ENCODE results near the gene SNX18.
A peak's percentile ranks its signal among the peaks of the same experiment; 100 is the strongest.

Gene SNX18

DNA sequence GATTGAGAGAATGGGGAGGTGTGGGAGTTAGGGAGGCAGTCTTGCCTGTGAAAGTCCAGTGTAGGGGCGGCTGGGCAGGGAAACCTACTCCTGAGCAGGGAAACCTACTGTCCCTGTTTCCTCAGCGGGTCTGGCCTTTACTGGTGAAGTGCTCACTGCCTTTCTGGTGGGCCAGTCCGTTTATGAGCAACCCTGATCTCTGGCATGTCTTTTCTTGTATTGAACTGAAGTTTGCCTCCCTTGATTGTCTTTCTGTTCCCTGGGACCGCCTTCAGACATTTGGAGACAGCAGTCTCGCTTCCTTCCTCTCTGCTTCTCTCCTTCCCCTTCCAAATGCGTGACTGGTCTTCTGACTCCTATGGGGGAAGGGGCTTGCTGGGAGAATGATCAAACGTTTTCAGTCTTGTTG, 2.9 kb downstream of the SNX18 start:
- Histone ChIP-seq H3K36me3 (ENCODE audit: insufficient read depth, low read length) (no peaks in the 10 kb centered on the region), H3K9ac (ENCODE audit: low read depth, low read length) (peak overlapping the region; percentile 2; the same call in 1 of the 2 replicates), H3K4me1 (ENCODE audit: insufficient read depth, low read length) (peaks cover 28% of the 10 kb centered on the region), H3K9me3 (ENCODE audit: insufficient read depth, low read depth, low read length) (no peaks in the 10 kb centered on the region), H3K27ac (ENCODE audit: low read depth, low read length) (no peak overlapping the region), H3K4me3 (ENCODE audit: low read length) (peak overlapping the region; percentile 51), H3K27me3 (ENCODE audit: insufficient read depth, low read length) (peaks cover 23% of the 10 kb centered on the region)
- 18% methylated on average over 7 of the region's 7 CpGs for WGBS

GRCh38 chr5:54520940-54521339, 3.4 kb downstream of the SNX18 start:
- WGBS, result 83% methylated on average over 1 of the region's 2 CpGs
- Histone ChIP-seq H3K4me3 (ENCODE audit: low read length) (peak overlapping the region; percentile 51), H3K9me3 (ENCODE audit: insufficient read depth, low read depth, low read length) (no peaks in the 10 kb centered on the region), H3K27me3 (ENCODE audit: insufficient read depth, low read length) (peaks cover 23% of the 10 kb centered on the region), H3K36me3 (ENCODE audit: insufficient read depth, low read length) (no peaks in the 10 kb centered on the region), H3K4me1 (ENCODE audit: insufficient read depth, low read length) (peaks cover 28% of the 10 kb centered on the region), H3K9ac (ENCODE audit: low read depth, low read length) (peak overlapping the region; percentile 2; the same call in 1 of the 2 replicates), H3K27ac (ENCODE audit: low read depth, low read length) (no peak overlapping the region)

DNA sequence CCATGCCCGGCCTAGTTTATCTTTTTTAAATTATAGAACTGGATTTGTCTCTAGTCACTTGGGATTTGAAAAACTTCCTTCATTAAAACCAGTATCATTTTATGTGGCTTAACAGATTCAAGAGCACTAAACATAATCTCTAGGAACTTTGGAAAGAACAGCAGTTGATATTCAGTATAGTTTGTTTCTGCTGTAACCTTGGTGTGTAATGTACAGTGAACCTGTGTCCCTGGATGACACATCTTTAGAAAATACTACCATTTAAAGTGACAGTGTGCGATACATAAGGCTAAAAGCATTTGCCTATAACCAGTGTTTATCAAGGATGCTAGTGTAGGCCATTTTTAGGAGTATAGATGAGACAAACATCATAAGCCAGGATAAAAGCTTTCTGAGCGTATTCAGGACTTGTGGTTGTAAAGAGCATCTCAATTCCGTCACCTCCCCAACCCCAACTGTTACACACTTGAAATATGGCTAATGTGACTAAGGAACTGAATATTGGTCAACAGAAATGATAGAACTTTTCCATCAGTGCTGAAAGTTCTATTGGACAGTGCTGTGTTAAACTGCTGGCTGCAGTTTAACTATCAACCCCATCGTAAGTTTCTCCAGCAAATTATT, 4.4 kb downstream of the SNX18 start:
- no peaks in the 10 kb centered on the region for H3K36me3 ChIP-seq (ENCODE audit: insufficient read depth, low read length)
- no peak overlapping the region; the same call in 1 of the 2 replicates for H3K4me3 ChIP-seq (ENCODE audit: low read length)
- H3K27me3 ChIP-seq (ENCODE audit: insufficient read depth, low read length), result peaks cover 19% of the 10 kb centered on the region
- no peaks in the 10 kb centered on the region for H3K9me3 ChIP-seq (ENCODE audit: insufficient read depth, low read depth, low read length)
- H3K9ac ChIP-seq (ENCODE audit: low read depth, low read length), result no peak overlapping the region
- no peak overlapping the region for H3K27ac ChIP-seq (ENCODE audit: low read depth, low read length)
- WGBS, result 100% methylated on average over 2 of the region's 5 CpGs
- H3K4me1 ChIP-seq (ENCODE audit: insufficient read depth, low read length), result peaks cover 28% of the 10 kb centered on the region

DNA sequence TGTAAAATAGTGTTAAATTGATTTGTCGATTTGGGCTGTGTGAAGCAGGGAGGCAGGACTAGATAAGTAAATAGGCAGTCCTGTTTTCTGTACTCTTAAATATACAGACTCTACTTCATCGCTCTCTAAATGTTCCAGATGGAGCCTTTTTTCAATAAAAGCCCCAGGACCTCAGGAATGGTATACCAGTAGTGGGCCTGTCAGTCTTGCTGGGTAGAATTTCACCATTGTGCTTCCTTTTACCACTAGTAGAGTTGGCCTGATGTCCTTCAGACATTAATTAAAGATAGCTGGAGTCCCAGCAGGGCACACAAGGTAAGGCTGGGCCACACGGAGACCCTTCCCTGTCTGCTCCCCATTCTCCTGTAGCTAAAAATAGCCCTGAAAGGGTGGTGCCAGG, 6.0 kb downstream of the SNX18 start:
- Histone ChIP-seq H3K9me3 (ENCODE audit: insufficient read depth, low read depth, low read length) (no peaks in the 10 kb centered on the region), H3K9ac (ENCODE audit: low read depth, low read length) (no peak overlapping the region), H3K27me3 (ENCODE audit: insufficient read depth, low read length) (peaks cover 13% of the 10 kb centered on the region), H3K4me1 (ENCODE audit: insufficient read depth, low read length) (peaks cover 28% of the 10 kb centered on the region), H3K4me3 (ENCODE audit: low read length) (no peak overlapping the region), H3K27ac (ENCODE audit: low read depth, low read length) (no peak overlapping the region), H3K36me3 (ENCODE audit: insufficient read depth, low read length) (no peaks in the 10 kb centered on the region)
- WGBS, result 85% methylated on average over 3 of the region's 3 CpGs

DNA sequence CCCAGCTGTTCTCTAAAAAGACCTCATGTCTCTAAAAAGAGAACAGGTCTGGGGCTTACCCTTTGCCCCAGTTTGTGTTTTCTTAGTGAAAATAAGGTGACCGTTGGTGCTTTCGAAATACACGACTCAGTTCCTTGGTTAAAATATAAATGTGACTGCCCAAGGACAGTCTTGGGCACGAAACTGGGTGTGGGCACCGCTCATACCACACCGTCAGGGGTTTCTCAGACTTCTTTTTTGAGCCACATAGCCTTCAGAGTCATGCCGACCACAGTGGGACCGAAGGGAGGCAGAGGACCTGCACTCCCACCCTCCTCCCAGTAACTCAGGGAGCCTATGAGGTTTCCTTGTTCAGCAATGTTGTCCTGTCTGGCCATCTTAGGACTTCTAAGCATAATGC, 6.5 kb downstream of the SNX18 start:
- 93% methylated on average over 8 of the region's 8 CpGs for WGBS
- H3K27ac ChIP-seq (ENCODE audit: low read depth, low read length), result no peak overlapping the region
- no peaks in the 10 kb centered on the region for H3K9me3 ChIP-seq (ENCODE audit: insufficient read depth, low read depth, low read length)
- H3K27me3 ChIP-seq (ENCODE audit: insufficient read depth, low read length), result peaks cover 7% of the 10 kb centered on the region
- no peaks in the 10 kb centered on the region for H3K36me3 ChIP-seq (ENCODE audit: insufficient read depth, low read length)
- no peak overlapping the region for H3K9ac ChIP-seq (ENCODE audit: low read depth, low read length)
- H3K4me1 ChIP-seq (ENCODE audit: insufficient read depth, low read length), result peaks cover 27% of the 10 kb centered on the region
- H3K4me3 ChIP-seq (ENCODE audit: low read length), result no peak overlapping the region

- Histone ChIP-seq H3K27me3 (ENCODE audit: insufficient read depth, low read length) (0 out of 2 replicates have a peak, but pooled peaks cover 1% of the 10 kb centered on the region), H3K27ac (ENCODE audit: low read depth, low read length) (no peak overlapping the region), H3K9ac (ENCODE audit: low read depth, low read length) (no peak overlapping the region), H3K4me3 (ENCODE audit: low read length) (no peak overlapping the region), H3K9me3 (ENCODE audit: insufficient read depth, low read depth, low read length) (no peaks in the 10 kb centered on the region), H3K4me1 (ENCODE audit: insufficient read depth, low read length) (peaks cover 22% of the 10 kb centered on the region), H3K36me3 (ENCODE audit: insufficient read depth, low read length) (no peaks in the 10 kb centered on the region)
- WGBS, result 96% methylated on average over 8 of the region's 8 CpGs
Observed at GRCh38 chr5:54524704-54525103, 7.1 kb downstream of the SNX18 start.

- Histone ChIP-seq H3K27ac (ENCODE audit: low read depth, low read length) (no peak overlapping the region), H3K27me3 (ENCODE audit: insufficient read depth, low read length) (no peaks in the 10 kb centered on the region), H3K9me3 (ENCODE audit: insufficient read depth, low read depth, low read length) (no peaks in the 10 kb centered on the region), H3K4me1 (ENCODE audit: insufficient read depth, low read length) (peaks cover 18% of the 10 kb centered on the region), H3K9ac (ENCODE audit: low read depth, low read length) (no peak overlapping the region), H3K4me3 (ENCODE audit: low read length) (no peak overlapping the region), H3K36me3 (ENCODE audit: insufficient read depth, low read length) (no peaks in the 10 kb centered on the region)
- 87% methylated on average over 4 of the region's 4 CpGs for WGBS
Observed at GRCh38 chr5:54525261-54525660, 7.7 kb downstream of the SNX18 start.

DNA sequence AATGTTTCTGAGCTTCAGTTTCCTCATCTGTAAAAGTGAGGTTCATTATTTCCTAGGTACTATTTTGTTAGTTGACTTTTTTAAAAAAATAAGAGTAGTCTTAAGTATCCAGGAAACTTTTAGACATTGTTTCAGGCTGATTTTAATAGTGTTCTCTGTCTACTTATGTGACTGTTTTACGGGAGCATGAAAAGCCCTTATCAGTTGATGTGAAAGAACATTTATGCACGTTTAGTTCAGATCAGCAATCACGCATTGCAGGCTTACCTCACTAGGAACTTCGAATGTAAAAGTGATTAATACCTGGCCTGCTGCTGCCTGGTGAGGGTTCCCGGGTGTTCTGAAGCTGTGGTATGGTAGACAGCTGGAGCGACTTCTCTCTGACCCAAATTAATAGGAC, 8.1 kb downstream of the SNX18 start:
- Histone ChIP-seq H3K9ac (ENCODE audit: low read depth, low read length) (no peak overlapping the region), H3K27ac (ENCODE audit: low read depth, low read length) (no peak overlapping the region), H3K4me3 (ENCODE audit: low read length) (no peak overlapping the region), H3K9me3 (ENCODE audit: insufficient read depth, low read depth, low read length) (no peaks in the 10 kb centered on the region), H3K36me3 (ENCODE audit: insufficient read depth, low read length) (no peaks in the 10 kb centered on the region), H3K4me1 (ENCODE audit: insufficient read depth, low read length) (peaks cover 17% of the 10 kb centered on the region), H3K27me3 (ENCODE audit: insufficient read depth, low read length) (no peaks in the 10 kb centered on the region)
- 78% methylated on average over 6 of the region's 6 CpGs for WGBS

DNA sequence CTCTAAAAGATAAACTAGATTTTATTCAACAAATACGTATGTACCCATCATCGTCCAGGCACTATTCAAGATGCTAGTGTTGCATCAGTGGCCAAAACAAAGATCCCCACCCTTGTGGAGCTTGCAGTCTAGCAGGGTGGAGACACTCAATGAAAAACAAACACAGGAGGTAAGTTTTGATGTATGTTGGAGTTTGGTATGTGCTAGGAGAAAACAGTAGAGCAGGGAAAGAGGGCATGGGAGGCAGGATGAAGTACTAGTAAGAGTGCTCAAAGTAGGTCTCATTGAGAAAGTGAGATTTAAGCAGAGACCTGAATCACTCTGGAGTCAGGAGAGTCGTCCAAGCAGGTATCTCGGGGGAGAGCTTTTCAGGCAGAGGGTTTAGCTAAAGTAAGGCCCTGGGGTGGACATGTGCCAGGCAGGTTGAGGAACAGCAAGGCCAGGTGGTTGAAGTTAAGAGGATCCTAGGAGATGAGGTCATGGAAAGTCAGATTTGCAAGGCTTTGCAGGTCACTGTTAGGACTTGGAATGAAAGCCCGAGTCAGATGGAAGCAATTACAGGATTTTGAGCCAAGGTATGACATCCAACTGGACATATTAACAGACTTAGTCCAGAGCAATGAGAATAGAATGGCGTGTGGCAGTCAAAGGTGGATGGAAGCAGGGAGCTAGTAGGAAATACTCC, 9.2 kb downstream of the SNX18 start:
- peaks cover 16% of the 10 kb centered on the region for H3K4me1 ChIP-seq (ENCODE audit: insufficient read depth, low read length)
- H3K9ac ChIP-seq (ENCODE audit: low read depth, low read length), result no peak overlapping the region
- H3K27me3 ChIP-seq (ENCODE audit: insufficient read depth, low read length), result no peaks in the 10 kb centered on the region
- H3K4me3 ChIP-seq (ENCODE audit: low read length), result no peak overlapping the region
- H3K9me3 ChIP-seq (ENCODE audit: insufficient read depth, low read depth, low read length), result no peaks in the 10 kb centered on the region
- H3K36me3 ChIP-seq (ENCODE audit: insufficient read depth, low read length), result no peaks in the 10 kb centered on the region
- H3K27ac ChIP-seq (ENCODE audit: low read depth, low read length), result no peak overlapping the region
- WGBS, result 94% methylated on average over 6 of the region's 6 CpGs

DNA sequence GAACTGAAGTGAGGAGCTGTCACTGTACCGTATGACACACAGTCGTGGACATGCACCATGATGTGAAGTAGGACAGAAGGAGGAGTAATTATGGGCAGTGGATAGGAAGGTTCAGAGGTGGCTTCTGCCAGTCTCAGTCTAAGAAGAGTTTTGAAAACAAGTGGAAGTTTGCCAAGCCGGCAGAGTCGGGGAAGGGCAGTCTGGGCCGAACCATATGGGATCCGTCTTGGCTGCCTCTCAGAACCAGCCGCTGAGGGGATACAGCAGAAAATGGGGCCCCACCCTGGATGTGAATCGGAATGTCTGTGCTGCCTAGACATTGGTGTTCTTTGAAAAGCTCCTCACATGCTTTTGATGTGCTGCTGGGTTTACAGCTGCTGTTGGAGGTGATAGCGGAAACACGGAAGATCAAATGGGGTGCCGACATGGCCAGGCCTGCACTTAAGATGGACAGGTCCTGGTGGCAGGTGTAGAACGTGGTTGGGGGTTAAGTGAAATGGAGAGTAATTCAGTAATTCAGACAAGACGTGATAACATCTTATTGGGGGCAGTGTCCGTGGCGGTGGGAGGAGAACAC, 11.2 kb downstream of the SNX18 start:
- no peak overlapping the region for H3K27ac ChIP-seq (ENCODE audit: low read depth, low read length)
- WGBS, result 95% methylated on average over 15 of the region's 15 CpGs
- H3K9ac ChIP-seq (ENCODE audit: low read depth, low read length), result no peak overlapping the region
- H3K9me3 ChIP-seq (ENCODE audit: insufficient read depth, low read depth, low read length), result no peaks in the 10 kb centered on the region
- no peaks in the 10 kb centered on the region for H3K27me3 ChIP-seq (ENCODE audit: insufficient read depth, low read length)
- H3K36me3 ChIP-seq (ENCODE audit: insufficient read depth, low read length), result no peaks in the 10 kb centered on the region
- H3K4me3 ChIP-seq (ENCODE audit: low read length), result no peak overlapping the region
- peaks cover 14% of the 10 kb centered on the region for H3K4me1 ChIP-seq (ENCODE audit: insufficient read depth, low read length)

GRCh38 chr5:54529565-54529964, 12.0 kb downstream of the SNX18 start:
- Histone ChIP-seq H3K27me3 (ENCODE audit: insufficient read depth, low read length) (no peaks in the 10 kb centered on the region), H3K9ac (ENCODE audit: low read depth, low read length) (no peak overlapping the region), H3K36me3 (ENCODE audit: insufficient read depth, low read length) (no peaks in the 10 kb centered on the region), H3K27ac (ENCODE audit: low read depth, low read length) (no peak overlapping the region), H3K9me3 (ENCODE audit: insufficient read depth, low read depth, low read length) (no peaks in the 10 kb centered on the region), H3K4me1 (ENCODE audit: insufficient read depth, low read length) (peaks cover 22% of the 10 kb centered on the region), H3K4me3 (ENCODE audit: low read length) (no peak overlapping the region)
- 100% methylated on average over 1 of the region's 2 CpGs for WGBS
